ENCODE results near the gene CDKN1B.

- no peak for TF ChIP-seq CTCF (conservative IDR thresholded peaks at IDR 0.05; ENCODE audit: low read depth in 2 of 2)
- TF ChIP-seq REST (IDR thresholded peaks at IDR 0.05; ENCODE audit: unreplicated experiment) = no peak
- peak; percentile 56 for TF ChIP-seq POLR2AphosphoS5 (IDR thresholded peaks at IDR 0.05; ENCODE audit: low read depth)
- no peak for TF ChIP-seq CREB1 (CRISPR knock-in tag; IDR thresholded peaks at IDR 0.05; ENCODE audit: low read depth)
- no peak for TF ChIP-seq EZH2 (IDR thresholded peaks at IDR 0.05; ENCODE audit: low read depth, unreplicated experiment)
Measured at GRCh38 chr12:12725086-12725955, 8.2 kb downstream of the CDKN1B start.

All from GM23338 (cell line).